Activated CD4-positive, alpha-beta T cell treated with anti-CD3 and anti-CD28 coated beads, Interleukin-2, amount 50 U/mL, for 48 hours (primary cell): ENCODE data around the gene LGALS3.
A peak's percentile ranks its signal among the peaks of the same experiment; 100 is the strongest.
"Not testable (repeated sequence)": the region's sequence is repeated elsewhere in the genome, so short reads cannot be mapped to it uniquely, and the experiment has no call there.

ENCODE experiments used
- DNase-seq, 2 experiments: peaks; one replicate each; pipeline ENCODE4 v3.0.0-alpha.2; 2020

LGALS3 gene

GRCh38 chr14:55129086-55129427, at the start of gene LGALS3:
Gene LGALS3, plus strand, starts transcription at chr14:55129252. Its CDS starts 8,122 bp downstream, at chr14:55137374.
- DNase-seq = peak; percentile 34 to 44

- DNase-seq = not testable (repeated sequence)
These were observed 49.1 kb upstream of the LGALS3 start for GRCh38 chr14:55079961-55080360.

GRCh38 chr14:55084401-55085059, 44.5 kb upstream of the LGALS3 start:
- no peak for DNase-seq

- DNase-seq = no peak
These were observed 43.9 kb upstream of the LGALS3 start for GRCh38 chr14:55085060-55085660.

GRCh38 chr14:55086938-55087337, 42.1 kb upstream of the LGALS3 start:
- DNase-seq = no peak

GRCh38 chr14:55088356-55088755, 40.7 kb upstream of the LGALS3 start:
- no peak for DNase-seq

- no peak for DNase-seq
These were observed 36.7 kb upstream of the LGALS3 start for GRCh38 chr14:55092341-55092740.

- no peak for DNase-seq
These were observed 34.5 kb upstream of the LGALS3 start for GRCh38 chr14:55094292-55095157.

GRCh38 chr14:55097881-55098560, 31.0 kb upstream of the LGALS3 start:
- DNase-seq = peak; percentile 59 to 72

GRCh38 chr14:55098561-55098898, 30.5 kb upstream of the LGALS3 start:
- DNase-seq = no peak

- DNase-seq = no peak
These were observed 29.3 kb upstream of the LGALS3 start for GRCh38 chr14:55099756-55100155.

GRCh38 chr14:55101698-55102097, 27.4 kb upstream of the LGALS3 start:
- no peak for DNase-seq

- DNase-seq = peak; percentile 27 to 41
These were observed 26.9 kb upstream of the LGALS3 start for GRCh38 chr14:55102141-55102621.

GRCh38 chr14:55103005-55103640, 25.9 kb upstream of the LGALS3 start:
- peak; percentile 54 to 58 for DNase-seq

- no peak for DNase-seq
These were observed 24.8 kb upstream of the LGALS3 start for GRCh38 chr14:55103971-55104954.

- DNase-seq = no peak
These were observed 23.1 kb upstream of the LGALS3 start for GRCh38 chr14:55105991-55106390.

- DNase-seq = peak; percentile 46 to 53
These were observed 21.1 kb upstream of the LGALS3 start for GRCh38 chr14:55107766-55108554.

GRCh38 chr14:55109836-55110235, 19.2 kb upstream of the LGALS3 start:
- no peak for DNase-seq

- no peak for DNase-seq
These were observed 17.8 kb upstream of the LGALS3 start for GRCh38 chr14:55111122-55111708.

- no peak for DNase-seq
These were observed 14.3 kb upstream of the LGALS3 start for GRCh38 chr14:55114720-55115119.
